ENCODE data around the gene POU2F3. TPM values are rescaled to one million over a fixed set of nuclear protein-coding genes. Genes with fewer than 3 reads are reported as not detected.

The POU2F3 gene
- total RNA-seq, 1 experiment from 2014 or later, result not detected

- in situ Hi-C loops (cut with HindIII; ENCODE audit: low pct_unique_long_range_greater_than_20kb, low sequenced_read_pairs), result no loop called here
- POLR2A ChIA-PET, result no interaction called here
- H3K4me1 ChIP-seq (ENCODE audit: control insufficient read depth, insufficient read depth, low read length), result no peaks in the 10 kb centered on the region
- H3K9me3 ChIP-seq (ENCODE audit: control insufficient read depth, insufficient read depth, low read depth, low read length), result no peaks in the 10 kb centered on the region
- DNase-seq (ENCODE audit: low read depth, low spot score), result no peak
- H3K36me3 ChIP-seq (ENCODE audit: control insufficient read depth, insufficient read depth, low read length), result no peaks in the 10 kb centered on the region
- no peak for ATAC-seq
- peaks cover 59% of the 10 kb centered on the region for H3K27me3 ChIP-seq (ENCODE audit: control insufficient read depth, insufficient read depth, low read length)
- no peak overlapping the region for H3K4me3 ChIP-seq (ENCODE audit: low read depth in 2 of 2, low read length in 2 of 2)
- no TSS peak for BruUV-seq (replicated peaks)
- no peak for TF ChIP-seq CTCF (IDR thresholded peaks at IDR 0.05)
- no peak for TF ChIP-seq REST (IDR thresholded peaks at IDR 0.05; ENCODE audit: insufficient read depth in 1 of 2, low read depth in 2 of 2, low read length in 1 of 2)
- TF ChIP-seq TCF7L2 (IDR thresholded peaks at IDR 0.05; ENCODE audit: low read depth, low read length), result no peak
- TF ChIP-seq SIN3A (IDR thresholded peaks at IDR 0.05; ENCODE audit: borderline replicate concordance, insufficient read depth, low read depth, low read length), result no peak
- no peak for TF ChIP-seq POLR2AphosphoS5 (IDR thresholded peaks at IDR 0.05; ENCODE audit: low read depth, low read length)
- H3K27ac ChIP-seq (ENCODE audit: low read length), result no peak overlapping the region
- CTCF ChIA-PET, result interaction anchor here (1.3 kb wide), 1 partner anchor 46 kb away, joined by 3 read pairs; no protein-coding TSS in a partner anchor
- intact Hi-C loops (cut with micrococcal nuclease; ENCODE audit: unreplicated experiment), result no loop called here
Observed at GRCh38 chr11:120257346-120257745, 17.4 kb downstream of the POU2F3 start.

- Histone ChIP-seq H3K27me3 (ENCODE audit: control insufficient read depth, insufficient read depth, low read length) (peaks cover 59% of the 10 kb centered on the region), H3K4me3 (ENCODE audit: low read depth in 2 of 2, low read length in 2 of 2) (no peak overlapping the region), H3K4me1 (ENCODE audit: control insufficient read depth, insufficient read depth, low read length) (no peaks in the 10 kb centered on the region), H3K36me3 (ENCODE audit: control insufficient read depth, insufficient read depth, low read length) (no peaks in the 10 kb centered on the region), H3K9me3 (ENCODE audit: control insufficient read depth, insufficient read depth, low read depth, low read length) (no peaks in the 10 kb centered on the region), H3K27ac (ENCODE audit: low read length) (no peak overlapping the region)
- DNase-seq (ENCODE audit: low read depth, low spot score), result no peak
- in situ Hi-C loops (cut with HindIII; ENCODE audit: low pct_unique_long_range_greater_than_20kb, low sequenced_read_pairs), result no loop called here
- TF ChIP-seq TCF7L2 (IDR thresholded peaks at IDR 0.05; ENCODE audit: low read depth, low read length), result no peak
- no peak for TF ChIP-seq REST (IDR thresholded peaks at IDR 0.05; ENCODE audit: insufficient read depth in 1 of 2, low read depth in 2 of 2, low read length in 1 of 2)
- TF ChIP-seq POLR2AphosphoS5 (IDR thresholded peaks at IDR 0.05; ENCODE audit: low read depth, low read length), result no peak
- TF ChIP-seq SIN3A (IDR thresholded peaks at IDR 0.05; ENCODE audit: borderline replicate concordance, insufficient read depth, low read depth, low read length), result no peak
- TF ChIP-seq CTCF (IDR thresholded peaks at IDR 0.05), result no peak
- no TSS peak for BruUV-seq (replicated peaks)
- intact Hi-C loops (cut with micrococcal nuclease; ENCODE audit: unreplicated experiment), result no loop called here
- CTCF ChIA-PET, result interaction anchor here (0.6 to 1.3 kb wide), 2 partner anchors 45 to 90 kb away, joined by 3 read pairs; no protein-coding TSS in a partner anchor
- POLR2A ChIA-PET, result interaction anchor here (0.6 kb wide), 1 partner anchor 670 kb away, joined by 6 read pairs; no protein-coding TSS in a partner anchor
- no peak for ATAC-seq
Observed at GRCh38 chr11:120258661-120259060, 18.7 kb downstream of the POU2F3 start.
